Fibroblast of pulmonary artery (primary cell): ENCODE measurements around the gene PUDP.
A peak's percentile ranks its signal among the peaks of the same experiment; 100 is the strongest.
"Not testable (repeated sequence)": the region's sequence is repeated elsewhere in the genome, so short reads cannot be mapped to it uniquely, and the experiment has no call there.

Experiments used
- DNase-seq: peaks from one replicate; pipeline ENCODE4 v3.0.0-alpha.2; 2010; ENCODE audit warnings: low read depth
- H3K4me3 ChIP-seq: replicated peaks from 2 replicates; pipeline ENCODE4 v1.5.1; 2011; ENCODE audit warnings: low read depth, mild to moderate bottlenecking, control low read depth, low read length, moderate library complexity
- TF ChIP-seq, protein P1 (sequence below): IDR thresholded peaks from 2 replicates; pipeline ENCODE4 v1.5.1; 2011; ENCODE audit warnings: mild to moderate bottlenecking, control low read depth, low read length, inconsistent platforms; ENCODE audit errors: missing control alignments

Gene PUDP

DNA sequence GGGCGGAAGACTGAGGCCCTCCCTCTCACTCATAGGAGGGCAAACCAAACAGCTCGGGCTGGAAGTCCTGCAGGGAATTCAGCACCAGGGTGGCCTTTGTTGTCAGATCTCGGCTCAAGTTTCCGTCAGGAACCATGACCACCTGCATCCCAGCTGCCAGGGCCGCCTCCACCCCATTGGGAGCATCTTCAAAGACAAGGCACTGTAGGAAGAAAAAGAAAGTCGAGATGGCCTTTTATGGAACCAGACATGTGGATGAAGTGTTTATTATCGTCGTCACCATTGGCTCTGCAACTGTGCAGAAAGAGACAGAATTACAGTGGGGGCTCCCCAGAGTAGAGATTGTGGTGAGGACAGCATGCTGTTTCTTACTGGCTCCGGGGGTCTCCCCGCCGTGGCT, 97.7 kb downstream of the PUDP start:
- DNase-seq = no peak
- TF ChIP-seq, protein P1, sequence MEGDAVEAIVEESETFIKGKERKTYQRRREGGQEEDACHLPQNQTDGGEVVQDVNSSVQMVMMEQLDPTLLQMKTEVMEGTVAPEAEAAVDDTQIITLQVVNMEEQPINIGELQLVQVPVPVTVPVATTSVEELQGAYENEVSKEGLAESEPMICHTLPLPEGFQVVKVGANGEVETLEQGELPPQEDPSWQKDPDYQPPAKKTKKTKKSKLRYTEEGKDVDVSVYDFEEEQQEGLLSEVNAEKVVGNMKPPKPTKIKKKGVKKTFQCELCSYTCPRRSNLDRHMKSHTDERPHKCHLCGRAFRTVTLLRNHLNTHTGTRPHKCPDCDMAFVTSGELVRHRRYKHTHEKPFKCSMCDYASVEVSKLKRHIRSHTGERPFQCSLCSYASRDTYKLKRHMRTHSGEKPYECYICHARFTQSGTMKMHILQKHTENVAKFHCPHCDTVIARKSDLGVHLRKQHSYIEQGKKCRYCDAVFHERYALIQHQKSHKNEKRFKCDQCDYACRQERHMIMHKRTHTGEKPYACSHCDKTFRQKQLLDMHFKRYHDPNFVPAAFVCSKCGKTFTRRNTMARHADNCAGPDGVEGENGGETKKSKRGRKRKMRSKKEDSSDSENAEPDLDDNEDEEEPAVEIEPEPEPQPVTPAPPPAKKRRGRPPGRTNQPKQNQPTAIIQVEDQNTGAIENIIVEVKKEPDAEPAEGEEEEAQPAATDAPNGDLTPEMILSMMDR = no peak
- H3K4me3 ChIP-seq = no peak overlapping the region

DNA sequence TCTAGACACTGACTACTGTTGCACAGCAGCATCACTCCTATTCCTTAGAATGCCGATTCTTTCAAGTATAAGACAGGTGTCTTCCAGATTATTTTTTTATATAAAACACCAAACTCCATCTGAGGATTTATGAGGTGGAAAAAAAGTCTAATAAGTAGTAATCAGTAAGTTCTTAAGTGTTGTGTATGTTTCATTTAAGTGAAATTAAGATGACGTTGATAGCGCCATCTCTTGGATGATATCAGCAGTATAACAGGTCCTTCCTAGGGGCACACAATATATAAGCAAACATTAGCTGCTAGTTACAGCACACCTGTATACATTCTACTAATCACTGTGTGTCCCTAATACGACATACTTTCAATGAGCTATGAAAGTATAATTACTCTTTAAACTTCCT, 100.0 kb downstream of the PUDP start:
- H3K4me3 ChIP-seq = no peak overlapping the region
- TF ChIP-seq, protein P1 = no peak
- DNase-seq = no peak

DNA sequence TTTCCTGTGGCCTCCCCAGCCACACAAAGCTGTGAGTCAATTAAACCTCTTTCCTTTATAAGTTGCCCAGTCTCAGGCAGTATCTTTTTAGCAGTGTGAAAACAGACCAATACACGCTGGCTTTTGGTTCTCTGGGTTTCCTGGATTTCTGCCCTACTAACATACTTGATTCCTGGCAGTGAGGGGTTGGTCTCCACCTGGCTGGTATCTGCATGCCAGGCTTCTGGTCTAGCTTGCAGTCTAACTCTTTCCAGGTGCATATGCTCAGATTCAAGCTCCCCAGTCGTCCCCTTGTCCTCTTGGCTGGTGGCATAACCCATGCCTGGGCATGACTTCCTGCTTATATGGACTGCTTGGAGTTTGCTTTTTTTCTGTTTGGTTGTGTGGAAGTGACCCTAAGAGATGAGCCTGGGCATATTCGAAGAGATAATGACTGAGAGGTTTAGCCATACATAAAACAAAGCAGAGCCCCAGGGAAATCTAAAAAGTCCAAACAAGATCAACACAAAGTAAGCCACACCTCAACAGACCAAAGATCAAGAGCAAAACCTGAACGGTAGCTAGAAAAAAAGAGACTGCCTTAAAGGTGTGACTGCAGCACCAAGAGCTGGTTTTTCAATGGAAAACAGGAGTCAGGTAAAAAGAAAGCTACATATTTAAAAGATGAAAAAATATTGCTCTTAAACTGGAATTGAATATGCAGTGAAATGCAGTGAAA, 102.6 kb downstream of the PUDP start:
- TF ChIP-seq, protein P1 = no peak
- H3K4me3 ChIP-seq = no peak overlapping the region
- no peak for DNase-seq

DNA sequence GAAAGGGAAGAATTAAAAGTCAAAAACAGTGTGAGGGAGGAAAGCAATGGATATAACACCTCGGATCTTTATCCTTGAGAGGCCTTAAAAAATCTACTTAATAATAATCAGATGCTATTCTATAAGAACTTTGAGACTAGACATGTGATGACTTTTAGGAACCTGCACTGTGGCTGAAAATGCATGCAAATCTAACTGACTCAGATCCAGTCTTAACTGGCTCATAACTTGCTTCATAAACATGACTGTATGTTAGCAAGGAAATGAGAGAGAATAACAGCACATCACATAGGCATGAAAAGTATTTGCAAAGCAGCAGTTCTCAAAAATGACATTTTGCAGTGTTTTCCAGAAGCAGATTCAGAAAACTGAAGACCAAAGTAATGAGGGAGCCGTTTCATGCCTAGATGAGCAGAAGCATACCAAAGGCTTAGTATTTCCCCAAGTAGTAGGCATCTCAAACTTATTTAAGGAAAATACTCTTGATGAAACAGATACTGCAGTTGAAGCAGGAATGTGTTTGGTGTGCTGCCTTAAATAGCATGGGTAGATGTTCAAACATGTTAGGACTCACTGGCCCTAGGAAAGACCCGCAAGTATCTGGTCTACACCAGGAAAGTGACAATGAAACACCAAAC, 104.0 kb downstream of the PUDP start:
- H3K4me3 ChIP-seq = not testable (repeated sequence)
- peak; percentile 52 for DNase-seq

DNA sequence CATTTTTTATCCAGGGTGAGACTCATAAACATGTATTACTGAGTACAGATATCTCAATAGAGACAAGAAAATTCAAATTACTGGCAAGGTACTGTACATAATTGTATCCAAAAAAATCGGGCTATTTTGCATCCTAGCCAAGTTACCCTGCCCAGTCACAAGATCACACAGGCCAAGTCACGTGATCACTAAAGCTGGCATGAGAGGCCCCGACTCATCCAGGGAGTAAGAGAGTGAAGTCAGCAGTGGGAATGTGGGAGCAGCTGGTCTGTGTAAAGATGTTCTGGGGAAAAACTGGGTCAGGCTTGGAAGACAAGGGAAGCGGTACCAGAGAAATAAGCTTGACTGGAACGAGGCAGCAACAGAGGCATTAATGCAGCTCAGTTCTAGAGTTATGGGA, 119.7 kb downstream of the PUDP start:
- TF ChIP-seq, protein P1 = no peak
- DNase-seq = no peak
- no peak overlapping the region for H3K4me3 ChIP-seq

DNA sequence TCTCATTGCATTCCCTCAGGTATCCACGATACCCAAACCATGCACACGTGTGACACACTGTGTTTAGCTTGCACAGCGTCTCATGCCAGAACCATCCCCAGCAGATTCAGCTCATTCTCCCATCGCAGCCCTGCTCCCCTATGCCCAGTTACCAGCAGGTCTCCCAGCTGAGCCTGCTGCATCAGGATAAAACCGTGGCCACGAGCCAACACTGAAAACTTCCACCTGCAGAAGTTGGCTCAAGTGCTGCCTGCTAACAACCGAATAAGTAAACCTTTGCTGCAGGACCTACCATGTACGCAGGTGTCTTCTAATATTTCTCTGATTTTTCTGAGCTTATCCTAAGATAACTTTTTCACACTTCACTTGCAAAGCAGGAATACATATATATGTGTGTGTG, 120.9 kb downstream of the PUDP start:
- TF ChIP-seq, protein P1 = no peak
- no peak for DNase-seq
- H3K4me3 ChIP-seq = no peak overlapping the region

DNA sequence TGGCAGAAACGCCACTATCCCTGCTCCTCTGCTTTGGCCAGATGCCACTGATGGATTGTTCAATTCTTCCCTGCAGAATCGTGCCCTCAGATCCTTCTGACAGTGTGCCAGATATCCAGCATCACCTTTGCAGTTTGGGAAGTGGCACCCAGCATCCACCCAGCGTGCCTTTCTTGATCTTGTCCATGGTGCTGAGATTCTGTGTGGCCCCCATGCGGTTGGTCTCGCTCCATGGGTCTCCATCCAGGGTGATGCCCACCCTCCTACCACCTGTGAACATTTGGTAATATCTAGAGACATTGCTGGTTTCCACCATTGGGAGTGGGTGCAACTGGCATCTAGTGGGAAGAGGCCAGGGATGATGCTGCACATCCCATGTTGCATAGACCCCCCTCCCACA, 121.6 kb downstream of the PUDP start:
- not testable (repeated sequence) for H3K4me3 ChIP-seq, DNase-seq

DNA sequence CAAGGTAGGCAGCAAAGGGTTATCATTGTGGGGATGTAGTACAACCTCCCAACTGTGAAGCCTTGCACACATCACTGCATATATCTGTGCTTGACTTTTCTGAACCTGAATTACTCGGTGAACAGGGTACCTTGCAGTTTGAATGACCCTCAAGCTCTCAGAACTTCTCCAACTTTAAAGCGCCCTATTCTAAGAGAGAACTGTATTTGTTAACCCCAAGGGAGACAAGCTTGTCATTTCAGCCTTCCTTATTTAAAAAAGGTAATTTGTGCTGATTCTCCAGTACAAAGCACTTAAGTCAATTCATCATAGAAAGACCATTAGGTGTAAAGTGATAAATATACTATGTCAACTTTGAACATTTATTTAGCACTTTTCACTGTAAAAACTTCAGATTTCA, 122.5 kb downstream of the PUDP start:
- no peak for DNase-seq
- TF ChIP-seq, protein P1 = no peak

More for the DNA sequence above, 122.5 kb downstream of the PUDP start:
- H3K4me3 ChIP-seq = no peak overlapping the region
